Kidney (tissue), 14 donors: ENCODE results near the gene KATNAL1. TPM values are rescaled to one million over a fixed set of nuclear protein-coding genes. Genes with fewer than 3 reads are reported as not detected.
"Not testable (repeated sequence)": the region's sequence is repeated elsewhere in the genome, so short reads cannot be mapped to it uniquely, and the experiment has no call there.

Experiments used
- DNase-seq, 5 donors: peaks; one replicate each; pipeline ENCODE4 v3.0.0-alpha.2; 2013 to 2020
- FAIRE-seq: peaks from 2 replicates; lab custom pipeline; 2012; peaks lifted over from hg19 to GRCh38; lab: Jason Lieb, UNC
- H3K27ac ChIP-seq, 2 donors: one replicate each; pipeline ENCODE4 v1.7.0; 2013; ENCODE audit warnings: low read depth in 2 of 2, low read length in 2 of 2, inconsistent platforms in 1 of 2
- H3K27me3 ChIP-seq: one replicate; pipeline ENCODE4 v1.7.1; 2013; ENCODE audit warnings: low read length, inconsistent platforms; ENCODE audit not compliant: control insufficient read depth, insufficient read depth
- H3K36me3 ChIP-seq, 3 donors: one replicate each; pipeline versions ENCODE4 v1.7.0 to v1.7.1; 2013; ENCODE audit warnings: low read length in 3 of 3, control low read depth in 1 of 3, inconsistent platforms in 1 of 3; ENCODE audit not compliant: insufficient read depth in 3 of 3, control insufficient read depth in 2 of 3
- H3K4me1 ChIP-seq, 3 donors: one replicate each; pipeline versions ENCODE4 v1.7.0 to v1.7.1; 2013; ENCODE audit warnings: low read length in 3 of 3, inconsistent platforms in 1 of 3, low read depth in 1 of 3; ENCODE audit not compliant: control insufficient read depth in 2 of 3, insufficient read depth in 2 of 3
- H3K4me3 ChIP-seq, 3 donors: one replicate each; pipeline versions ENCODE4 v1.7.0 to v1.8.1; 2013; ENCODE audit warnings: low read length in 3 of 3, control low read depth in 1 of 3, inconsistent platforms in 1 of 3
- H3K9ac ChIP-seq, 3 donors: one replicate each; pipeline versions ENCODE4 v1.7.0 to v1.7.1; 2013; ENCODE audit warnings: low read length in 3 of 3, control low read depth in 1 of 3, inconsistent platforms in 1 of 3
- H3K9me3 ChIP-seq, 3 donors: one replicate each; pipeline versions ENCODE4 v1.7.0 to v1.7.1; 2013; ENCODE audit warnings: low read length in 3 of 3, control low read depth in 1 of 3, inconsistent platforms in 1 of 3; ENCODE audit not compliant: control insufficient read depth in 2 of 3, insufficient read depth in 1 of 3
- CTCF ChIP-seq: IDR thresholded peaks from 3 replicates; pipeline ENCODE4 v1.5.1; 2012; ENCODE audit warnings: mild to moderate bottlenecking, moderate library complexity, borderline replicate concordance; ENCODE audit not compliant: insufficient read depth; ENCODE audit errors: extremely low read depth
- intact Hi-C: fragments of 100-400 bp; cut with DNase I; formaldehyde crosslinking; loops from one replicate; pipeline ENCODE4 v1.11.1; 2022
- polyA plus RNA-seq: library from polyadenylated mRNA; stranded (reverse); fragments of 350-450 nt; fragmentation: Illumina TruSeq; extraction: RNeasy Lipid Tissue Mini Kit (QIAGEN cat#74804); gene quantifications from one replicate; pipeline ENCODE4 v1.2.3, GENCODE V29; 2014; ENCODE audit warnings: low read depth, low replicate concordance; ENCODE audit not compliant: insufficient read depth
- total RNA-seq: library from RNA; stranded (reverse); fragmentation: NEBNext Ultra II Directional; extraction: Animal tissue kit (Norgen Biotek cat#: 25700); gene quantifications from one replicate; pipeline ENCODE4 v1.2.1, GENCODE V29; 2021
- donor health status: control.
- donor health status: control.
- donor health status: control.
- donor health status: control.
- donor health status: control.
- donor health status: DM: yes; HTN: yes; CAD: no.
- donor health status: Normal renal cell carcinoma (clear cell type).

KATNAL1 gene
- total and polyA plus RNA-seq, 2 donors from 2014 or later = 2.5 to 21.8 TPM

- FAIRE-seq (no peak), DNase-seq (no peak)
- Histone ChIP-seq H3K27me3 (no peaks in the 10 kb centered on the region), H3K4me1 (no peaks in the 10 kb centered on the region), H3K9ac (no peak overlapping the region), H3K4me3 (no peak overlapping the region), H3K27ac (no peak overlapping the region), H3K9me3 (no peaks in the 10 kb centered on the region), H3K36me3 (peaks cover 0 to 5% (median 2%) of the 10 kb centered on the region in 3 donors)
- intact Hi-C loops = no loop called here
- no peak for TF ChIP-seq CTCF
Measured at GRCh38 chr13:30276178-30276577, 31.2 kb downstream of the KATNAL1 start.

GRCh38 chr13:30274083-30274482 is 33.3 kb downstream of the KATNAL1 start:
- FAIRE-seq = no peak
- no peak for TF ChIP-seq CTCF
- intact Hi-C loops = no loop called here
- no peak overlapping the region for H3K9ac ChIP-seq
- H3K36me3 ChIP-seq = peaks cover 0 to 2% (median 0%) of the 10 kb centered on the region in 3 donors
- no peaks in the 10 kb centered on the region for H3K9me3 ChIP-seq
- no peak overlapping the region for H3K4me3 ChIP-seq
- H3K27me3 ChIP-seq = no peaks in the 10 kb centered on the region
- DNase-seq = no peak
- no peak overlapping the region for H3K27ac ChIP-seq
- no peaks in the 10 kb centered on the region for H3K4me1 ChIP-seq

GRCh38 chr13:30270035-30270434 is 37.3 kb downstream of the KATNAL1 start:
- H3K4me3 ChIP-seq, H3K27me3 ChIP-seq, H3K9ac ChIP-seq, FAIRE-seq, H3K36me3 ChIP-seq, H3K9me3 ChIP-seq, H3K27ac ChIP-seq, DNase-seq, H3K4me1 ChIP-seq, intact Hi-C loops: not testable (repeated sequence)

GRCh38 chr13:30268673-30269072 is 38.7 kb downstream of the KATNAL1 start:
- Histone ChIP-seq H3K9ac (no peak overlapping the region), H3K27ac (no peak overlapping the region), H3K9me3 (no peaks in the 10 kb centered on the region), H3K4me1 (no peaks in the 10 kb centered on the region), H3K4me3 (no peak overlapping the region), H3K27me3 (no peaks in the 10 kb centered on the region), H3K36me3 (no peaks in the 10 kb centered on the region)
- intact Hi-C loops = no loop called here
- FAIRE-seq = no peak
- no peak for TF ChIP-seq CTCF
- no peak for DNase-seq
